Activated CD4-positive, CD25-positive, alpha-beta regulatory T cell treated with anti-CD3 and anti-CD28 coated beads, Interleukin-2, amount 50 U/mL, for 24 hours (primary cell): ENCODE measurements around the gene POLD3.

Experiments used
- ATAC-seq, 2 donors: fragments of 150-1000 bp; cut with Tn5 transposase; one replicate each; pipeline ENCODE4 v1.10.0; 2021; ENCODE audit warnings: mild to moderate bottlenecking in 1 of 2, moderate library complexity in 1 of 2

Gene POLD3, protein sequence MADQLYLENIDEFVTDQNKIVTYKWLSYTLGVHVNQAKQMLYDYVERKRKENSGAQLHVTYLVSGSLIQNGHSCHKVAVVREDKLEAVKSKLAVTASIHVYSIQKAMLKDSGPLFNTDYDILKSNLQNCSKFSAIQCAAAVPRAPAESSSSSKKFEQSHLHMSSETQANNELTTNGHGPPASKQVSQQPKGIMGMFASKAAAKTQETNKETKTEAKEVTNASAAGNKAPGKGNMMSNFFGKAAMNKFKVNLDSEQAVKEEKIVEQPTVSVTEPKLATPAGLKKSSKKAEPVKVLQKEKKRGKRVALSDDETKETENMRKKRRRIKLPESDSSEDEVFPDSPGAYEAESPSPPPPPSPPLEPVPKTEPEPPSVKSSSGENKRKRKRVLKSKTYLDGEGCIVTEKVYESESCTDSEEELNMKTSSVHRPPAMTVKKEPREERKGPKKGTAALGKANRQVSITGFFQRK

DNA sequence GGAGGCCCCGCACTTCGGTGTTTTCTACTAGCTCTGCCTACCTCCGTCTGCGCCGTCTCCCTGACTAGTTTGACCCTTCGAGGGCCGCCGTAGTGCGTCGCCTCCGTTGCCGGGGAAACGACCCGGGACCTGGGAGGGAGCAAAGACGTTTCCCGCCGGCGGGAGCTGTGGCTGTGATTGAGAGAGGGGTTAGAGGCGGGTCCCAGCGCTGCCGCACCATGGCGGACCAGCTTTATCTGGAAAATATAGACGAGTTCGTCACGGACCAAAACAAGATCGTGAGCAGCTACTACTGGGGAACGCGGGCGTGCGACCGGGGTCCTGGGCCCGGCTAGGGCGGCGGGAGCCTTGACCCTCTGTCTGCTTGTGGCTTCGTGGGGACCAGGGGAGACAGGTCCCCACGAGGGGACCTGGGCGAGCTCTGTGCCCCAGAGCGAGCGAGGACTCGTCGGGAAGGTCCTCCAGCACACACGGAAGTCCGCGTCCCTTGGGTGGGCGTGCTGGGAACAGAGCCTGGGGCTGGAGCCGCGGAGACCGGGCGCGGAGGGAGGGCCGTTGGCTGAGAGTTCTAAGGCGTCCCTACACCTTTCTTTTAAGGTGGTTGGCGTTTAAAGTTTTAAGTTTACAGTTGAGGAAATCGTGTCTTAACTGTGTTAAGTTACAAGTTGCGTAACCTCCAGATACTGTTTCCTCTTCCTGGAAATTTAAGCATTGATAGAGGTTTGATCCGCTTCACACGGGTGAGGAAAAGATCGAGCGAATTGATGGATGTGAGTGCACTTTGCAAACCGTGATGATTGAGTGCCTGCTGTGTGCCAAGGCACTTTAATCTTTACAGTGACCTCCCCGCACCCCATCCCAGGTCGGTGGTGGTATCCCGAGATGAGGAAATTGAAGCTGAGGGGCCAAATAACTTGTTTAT is at the start of gene POLD3:
TSS of gene POLD3 (plus strand) at position 142 of the 922 bp plus-strand sequence. CDS start at position 219, 77 bp downstream.
- peak; percentile 98 to 99 for ATAC-seq

DNA sequence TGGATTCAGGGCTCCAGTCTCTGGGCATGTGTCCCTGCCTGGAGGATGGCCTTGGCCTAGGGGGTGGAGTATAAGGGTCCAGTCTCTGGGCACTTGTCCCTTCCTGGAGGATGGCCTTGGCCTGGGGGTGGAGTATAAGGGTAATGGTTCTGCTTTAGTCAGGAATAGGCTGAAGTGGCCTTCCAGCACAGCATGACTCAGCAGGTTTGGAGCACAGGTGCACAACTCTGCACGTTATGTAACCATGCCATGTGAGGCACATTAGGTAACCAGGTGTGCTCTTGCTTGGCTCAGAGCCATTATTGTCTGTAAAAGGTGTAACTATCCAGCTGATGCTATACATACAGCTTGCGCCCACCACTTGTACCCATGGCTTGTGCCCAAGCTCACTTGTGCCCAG is 48.4 kb upstream of the POLD3 start:
- no peak for ATAC-seq

DNA sequence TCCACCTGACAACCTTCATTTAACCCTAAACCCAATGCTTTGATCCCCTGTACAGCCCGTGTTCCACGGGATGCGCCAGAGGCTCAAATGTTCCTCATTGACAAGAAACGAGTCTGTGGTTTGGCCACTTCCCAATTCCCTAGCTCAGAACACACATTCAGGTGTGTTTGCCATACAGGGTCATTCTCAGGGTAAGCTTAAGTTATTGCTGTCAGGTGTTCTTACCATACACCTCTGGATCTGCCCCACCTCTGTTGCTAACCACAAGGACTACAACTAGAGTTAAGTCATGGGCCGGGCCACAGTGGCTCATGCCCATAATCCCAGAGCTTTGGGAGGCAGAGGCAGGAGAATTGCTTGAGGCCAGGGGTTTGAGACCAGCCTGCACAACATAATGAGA is 45.6 kb upstream of the POLD3 start:
- no peak for ATAC-seq

DNA sequence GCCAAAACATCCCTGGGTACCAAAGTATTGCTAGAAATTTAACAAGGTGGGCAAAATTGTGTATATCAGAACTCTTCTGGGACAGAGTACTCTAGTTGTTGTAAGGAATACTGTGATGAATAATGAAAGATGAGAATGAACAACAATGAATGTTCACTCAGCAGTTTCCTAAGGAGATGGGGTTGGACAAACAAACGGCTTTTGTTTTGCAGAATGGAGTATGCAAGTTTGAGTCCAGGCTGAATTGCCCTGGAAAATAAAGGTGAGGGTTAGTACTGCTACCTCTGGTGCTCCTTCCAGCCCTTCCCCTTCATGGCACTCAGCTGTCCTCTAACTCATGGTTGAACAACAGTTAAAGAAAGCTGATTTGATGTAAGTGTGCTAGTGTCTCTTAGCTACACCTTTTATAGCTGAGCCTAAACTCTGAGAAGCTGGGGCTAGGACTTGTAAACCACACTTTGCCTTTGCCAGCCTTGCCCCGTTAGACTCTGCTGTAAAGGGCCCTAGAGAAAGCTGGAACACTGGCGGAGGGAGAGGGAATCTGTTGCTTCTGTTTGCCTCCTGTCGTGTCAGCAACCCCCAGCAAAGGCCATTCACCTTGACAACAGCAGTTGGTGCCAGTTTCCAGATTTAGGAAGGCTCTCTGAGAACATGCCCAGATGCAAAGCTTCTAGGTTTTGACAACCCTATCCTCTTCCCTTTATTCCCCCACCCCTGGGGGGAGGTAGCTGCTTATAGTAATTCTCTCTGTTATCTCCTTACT is 41.2 kb upstream of the POLD3 start:
- ATAC-seq, result no peak

DNA sequence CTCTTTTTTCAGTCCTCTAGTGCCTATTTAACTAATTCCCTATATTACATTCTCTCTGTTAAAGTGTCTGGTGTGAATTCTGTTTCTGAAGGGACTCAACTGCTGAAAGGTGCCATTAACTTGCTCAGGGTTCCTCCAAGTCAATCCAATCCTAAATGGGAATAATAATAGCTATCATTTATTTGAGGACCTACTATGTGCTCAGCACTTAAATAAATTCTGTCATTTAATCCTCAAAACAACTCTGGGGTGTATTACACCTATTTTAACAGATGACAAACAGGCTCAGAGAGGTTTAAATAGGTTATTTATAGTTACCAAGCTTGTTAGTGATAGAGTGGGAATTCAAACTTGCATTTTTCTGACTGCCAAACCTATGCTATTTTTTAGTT is 40.6 kb upstream of the POLD3 start:
- no peak for ATAC-seq

DNA sequence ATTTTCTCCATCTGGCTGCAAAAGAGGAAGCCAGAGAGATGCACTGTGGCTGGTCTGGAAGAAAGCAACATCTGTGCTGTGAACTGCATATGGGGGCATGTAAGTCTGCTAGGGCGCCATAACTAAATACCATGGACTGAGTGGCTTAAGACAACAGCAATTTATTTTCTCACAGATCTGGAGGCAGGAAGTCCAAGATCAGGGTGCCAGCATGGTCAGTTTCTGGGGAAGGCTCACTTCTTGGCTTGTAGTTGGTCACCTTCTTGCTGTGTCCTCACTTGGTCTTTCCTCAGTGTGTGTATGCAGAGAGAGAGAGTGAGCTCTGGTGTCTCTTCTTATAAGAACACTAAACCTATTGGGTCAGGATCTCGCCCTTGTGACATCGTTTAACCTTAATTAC is 34.9 kb upstream of the POLD3 start:
- ATAC-seq, result no peak

DNA sequence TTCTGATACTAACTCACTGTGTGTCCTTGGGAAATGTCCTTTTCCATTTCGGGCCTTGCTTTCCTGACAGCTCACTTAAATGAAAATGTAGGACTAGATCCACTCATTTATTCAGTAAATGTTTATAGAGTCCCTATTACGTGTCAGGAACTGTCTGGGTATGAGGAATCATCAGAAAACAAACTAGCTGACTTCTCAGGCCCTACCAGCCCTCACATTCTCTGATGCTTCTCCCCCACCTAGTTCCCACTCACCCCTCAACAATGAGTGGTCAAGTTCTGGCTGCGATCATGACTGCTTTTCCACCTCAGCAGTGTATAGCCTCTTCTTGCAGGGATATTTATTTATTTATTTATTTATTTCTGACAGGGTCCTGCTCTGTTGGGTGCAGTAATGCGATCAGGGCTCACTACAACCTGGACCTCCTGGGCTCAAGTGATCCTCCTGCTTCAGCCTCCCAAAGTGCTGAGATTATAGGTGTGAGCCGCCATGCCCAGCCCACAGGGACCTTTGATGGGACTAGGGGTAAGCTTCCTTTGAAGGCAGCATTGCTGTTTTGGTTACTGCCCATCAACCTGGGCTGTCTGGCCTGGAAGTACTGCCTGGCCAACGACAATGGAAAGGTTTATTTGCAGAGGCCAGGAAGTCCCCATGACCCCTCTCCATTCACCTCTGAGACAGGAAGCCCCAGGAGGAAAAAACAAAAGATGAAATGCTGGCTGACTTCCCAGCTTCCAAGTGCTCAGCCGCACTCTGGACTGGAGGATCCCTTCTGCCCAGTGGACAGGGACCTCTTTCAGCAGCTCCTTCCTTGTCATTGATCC is 33.1 kb upstream of the POLD3 start:
- ATAC-seq, result no peak

DNA sequence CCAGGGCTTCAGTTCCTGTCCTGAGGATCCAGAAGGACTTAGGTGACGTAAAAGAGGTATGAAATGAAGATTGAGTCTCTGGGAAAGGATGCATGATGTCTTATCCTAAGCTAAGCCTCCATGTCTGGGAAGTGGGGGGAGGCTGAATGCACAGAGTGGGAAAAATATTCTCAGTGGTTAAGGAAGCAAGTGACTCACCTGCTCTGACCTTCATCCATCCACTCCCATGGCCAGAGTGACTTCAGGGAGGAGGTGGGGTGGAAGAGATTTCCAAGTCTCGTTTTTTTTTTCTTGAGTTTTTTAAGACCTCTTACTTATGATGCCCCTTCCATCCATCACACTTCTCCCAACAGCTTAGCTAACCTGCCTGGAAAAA is 32.5 kb upstream of the POLD3 start:
- no peak for ATAC-seq

DNA sequence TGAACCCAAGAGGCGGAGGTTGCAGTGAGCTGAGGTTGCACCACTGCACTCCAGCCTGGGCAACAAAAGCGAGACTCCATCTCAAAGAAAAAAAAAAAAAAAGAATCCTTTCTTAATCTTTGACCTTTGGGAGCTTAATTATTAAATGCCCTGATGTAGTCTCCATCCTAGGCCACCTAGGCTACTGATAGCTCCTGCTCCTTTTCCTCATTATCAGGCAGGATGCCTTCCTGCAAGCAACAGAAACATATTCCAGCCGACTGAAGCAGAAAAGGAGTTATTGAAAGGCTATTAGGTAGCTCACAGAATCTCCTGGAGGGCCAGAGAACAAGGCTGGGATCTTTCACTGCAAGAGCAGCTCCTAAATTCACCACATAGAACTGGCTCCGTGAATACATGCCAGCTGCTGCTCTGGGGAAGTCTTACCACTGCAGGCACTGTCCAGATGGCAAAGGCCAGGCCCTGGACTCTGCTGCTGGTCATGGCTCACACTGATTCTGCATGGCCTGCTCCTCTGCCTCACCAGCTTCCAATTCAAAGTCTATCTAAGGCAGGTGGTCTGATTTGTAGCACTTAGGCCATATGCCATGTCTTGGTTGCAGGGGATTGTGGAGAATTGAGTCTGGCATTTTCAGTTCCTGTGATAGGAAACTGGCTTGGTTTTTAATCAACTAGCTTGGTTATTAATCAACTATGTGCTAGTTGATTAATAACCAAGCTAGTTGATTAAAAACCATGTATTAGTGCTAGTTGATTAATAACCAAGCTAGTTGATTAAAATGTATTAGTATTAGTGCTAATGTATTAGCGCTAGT is 26.0 kb upstream of the POLD3 start:
- no peak for ATAC-seq

DNA sequence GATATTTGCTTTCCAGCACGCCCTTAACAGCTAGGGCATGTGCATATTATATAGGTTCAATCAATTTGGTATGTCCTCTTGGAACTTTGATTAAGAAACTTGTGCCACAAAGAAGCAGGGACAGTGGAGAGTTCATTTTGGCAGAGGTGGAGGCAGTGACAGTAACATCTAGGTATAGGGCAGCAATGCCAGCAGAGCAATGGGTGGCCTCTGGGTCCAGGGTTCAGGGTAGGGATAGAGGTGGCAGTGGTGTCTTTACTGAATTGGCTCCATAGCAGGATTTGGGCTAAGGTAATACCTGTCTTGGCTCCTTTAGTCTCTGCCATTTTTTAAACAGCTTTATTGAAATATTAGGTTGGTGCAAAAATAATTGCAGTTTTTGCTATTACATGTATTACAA is 24.4 kb upstream of the POLD3 start:
- no peak for ATAC-seq

DNA sequence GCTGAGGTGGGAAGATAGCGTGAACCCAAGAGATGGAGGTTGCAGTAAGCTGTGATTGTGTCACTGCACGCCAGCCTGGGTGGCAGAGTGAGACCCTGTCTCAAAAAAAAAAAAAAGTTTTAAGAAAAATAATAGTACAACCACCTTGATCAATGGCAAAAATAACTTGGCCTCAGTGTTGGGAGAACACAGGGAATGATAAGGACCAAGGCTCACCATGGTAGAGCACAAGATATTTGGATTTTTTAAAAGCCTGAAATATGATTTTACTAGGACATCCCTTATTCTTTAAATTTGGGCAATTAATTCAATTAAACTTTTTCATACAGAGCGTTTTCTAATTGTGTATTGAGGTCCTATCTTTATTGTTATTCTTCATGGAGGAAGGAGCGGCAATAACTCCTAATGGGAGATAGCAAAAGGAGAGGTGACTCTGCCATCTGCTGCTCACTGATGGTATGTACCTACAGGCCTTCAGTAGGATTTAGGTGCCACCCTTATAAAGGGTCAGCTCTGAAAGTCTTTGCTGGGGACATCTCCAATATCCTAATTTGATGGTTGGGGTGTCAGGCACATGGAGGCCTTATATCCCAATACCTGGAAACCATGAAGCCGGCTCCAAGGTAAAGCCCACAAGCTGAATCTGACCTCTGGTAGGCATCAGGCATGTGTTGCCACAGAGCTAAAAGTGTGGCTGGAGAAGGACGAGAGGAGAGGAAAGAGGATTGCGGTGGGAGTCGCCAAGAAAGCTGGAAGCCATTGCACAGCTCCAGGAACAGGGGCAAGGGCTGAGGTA is 21.9 kb upstream of the POLD3 start:
- ATAC-seq, result no peak

DNA sequence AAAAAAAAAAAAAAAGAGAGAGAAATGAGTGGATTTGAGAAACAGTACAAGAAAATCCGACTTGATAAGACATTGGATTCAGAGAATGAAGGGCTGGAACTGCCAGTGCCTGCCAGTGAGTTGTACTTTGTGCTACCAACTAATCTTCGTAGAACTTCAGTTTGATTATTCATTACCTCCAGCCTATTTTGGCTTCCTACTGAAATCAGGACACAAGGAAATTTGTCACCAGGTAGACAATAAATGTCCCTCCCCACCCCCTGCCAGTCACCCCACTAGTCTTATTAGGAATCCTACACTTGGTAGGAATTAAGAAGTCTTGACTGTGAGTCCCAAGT is 21.4 kb upstream of the POLD3 start:
- ATAC-seq, result no peak

DNA sequence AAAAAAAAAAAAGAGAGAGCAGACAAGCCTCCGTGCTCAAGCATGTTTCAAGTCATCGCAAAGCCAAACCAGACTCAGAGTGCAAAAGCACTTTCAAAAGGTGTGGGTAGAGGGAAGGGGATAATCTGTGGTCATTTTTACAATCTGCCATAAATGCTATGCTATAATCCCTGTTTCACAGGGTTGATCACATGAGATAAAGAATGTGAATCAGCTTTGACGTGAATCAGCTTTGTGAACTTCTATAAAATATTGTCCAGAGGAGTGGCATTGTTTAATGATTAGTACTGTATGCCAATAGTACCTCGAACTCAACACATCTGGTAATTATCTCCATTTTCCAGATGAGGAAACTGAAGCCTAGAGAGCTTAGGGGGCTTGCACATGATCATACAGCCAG is 20.0 kb upstream of the POLD3 start:
- no peak for ATAC-seq

DNA sequence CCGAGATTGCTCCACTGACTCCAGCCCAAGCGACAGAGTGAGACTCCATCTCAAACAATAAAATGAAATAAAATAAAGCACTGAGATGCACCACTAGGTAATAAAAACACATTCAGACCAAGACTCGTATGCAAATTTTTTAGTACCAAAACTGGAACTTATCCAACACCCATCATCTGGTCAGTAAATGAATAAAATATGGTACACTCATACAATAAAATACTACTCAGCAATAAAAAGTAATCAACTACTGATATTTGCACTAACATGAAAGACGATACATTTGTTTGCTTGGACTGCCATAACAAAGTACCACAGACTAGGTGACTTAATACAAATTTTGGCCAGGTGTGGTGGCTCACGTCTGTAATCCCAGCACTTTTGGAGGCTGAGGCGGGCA is 17.8 kb upstream of the POLD3 start:
- ATAC-seq, result no peak

DNA sequence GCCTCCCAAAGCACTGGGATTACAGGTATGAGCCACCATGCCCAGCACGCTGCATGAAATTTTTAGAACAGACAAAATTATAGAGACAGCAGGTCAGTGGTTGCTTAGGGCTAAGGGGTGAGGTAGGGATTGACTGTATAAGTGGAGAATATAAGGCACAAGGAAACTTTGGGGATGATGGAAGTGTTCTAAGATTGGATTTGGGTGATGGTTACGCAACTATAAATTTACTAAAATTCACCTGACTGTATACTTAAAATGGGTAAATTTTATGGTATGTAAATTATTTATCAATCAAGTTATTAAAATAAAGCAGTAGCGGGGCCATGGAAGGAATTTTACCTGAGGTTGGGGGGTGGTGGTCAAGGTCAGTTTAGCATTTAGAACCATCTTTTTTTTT is 16.4 kb upstream of the POLD3 start:
- ATAC-seq, result no peak

DNA sequence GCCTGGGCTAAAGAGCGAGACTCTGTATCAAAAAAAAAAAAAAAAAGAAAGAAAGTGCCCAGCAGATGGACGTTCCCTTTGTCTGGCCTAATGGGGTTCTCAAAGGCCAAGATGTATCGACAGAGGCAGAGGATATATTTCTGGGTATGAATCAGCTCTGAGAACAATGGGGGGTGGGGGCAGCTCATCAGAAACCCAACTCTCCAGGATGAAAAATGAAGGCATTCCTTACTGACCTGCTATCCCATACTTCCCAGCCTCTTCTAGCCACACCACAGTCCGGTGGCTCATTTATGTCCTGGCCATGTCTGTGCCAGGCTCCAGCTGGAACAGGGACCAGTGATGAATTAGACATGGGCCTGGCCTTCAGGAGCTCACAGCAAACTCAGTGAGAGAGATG is 15.2 kb upstream of the POLD3 start:
- no peak for ATAC-seq

DNA sequence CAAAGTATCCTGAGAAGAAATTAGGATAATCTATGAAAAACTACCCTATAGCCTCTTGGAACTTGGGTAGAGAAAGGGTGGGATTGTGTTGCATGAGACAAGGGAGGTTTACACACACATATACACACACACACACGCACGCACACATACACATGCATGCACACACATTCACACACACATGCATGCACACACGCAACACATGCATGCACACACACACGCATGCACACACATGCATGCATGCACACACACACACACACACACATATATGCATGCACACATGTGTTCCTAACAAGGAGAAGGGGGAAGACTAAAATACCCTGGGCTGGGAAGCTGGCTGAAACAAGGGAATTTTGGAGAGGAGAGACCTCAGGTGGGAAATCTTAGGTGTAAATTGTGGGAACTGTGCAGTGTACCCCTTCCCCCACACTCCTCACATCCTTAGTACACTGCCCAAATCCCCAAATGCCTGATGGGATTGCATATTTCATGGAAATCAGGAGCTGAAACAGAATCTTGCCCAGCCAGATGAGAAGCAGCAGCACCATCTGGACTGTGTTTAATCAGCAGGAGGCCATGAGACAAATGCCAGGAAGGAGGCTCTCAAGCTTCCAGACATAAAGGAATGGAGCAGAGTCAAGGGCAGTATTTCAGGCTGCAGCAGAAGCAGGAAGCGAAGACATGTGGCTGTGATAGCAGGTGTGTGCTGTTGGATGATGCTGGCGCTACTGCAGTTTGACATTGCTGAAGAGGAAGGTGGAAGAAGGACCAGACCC is 14.6 kb upstream of the POLD3 start:
- no peak for ATAC-seq

DNA sequence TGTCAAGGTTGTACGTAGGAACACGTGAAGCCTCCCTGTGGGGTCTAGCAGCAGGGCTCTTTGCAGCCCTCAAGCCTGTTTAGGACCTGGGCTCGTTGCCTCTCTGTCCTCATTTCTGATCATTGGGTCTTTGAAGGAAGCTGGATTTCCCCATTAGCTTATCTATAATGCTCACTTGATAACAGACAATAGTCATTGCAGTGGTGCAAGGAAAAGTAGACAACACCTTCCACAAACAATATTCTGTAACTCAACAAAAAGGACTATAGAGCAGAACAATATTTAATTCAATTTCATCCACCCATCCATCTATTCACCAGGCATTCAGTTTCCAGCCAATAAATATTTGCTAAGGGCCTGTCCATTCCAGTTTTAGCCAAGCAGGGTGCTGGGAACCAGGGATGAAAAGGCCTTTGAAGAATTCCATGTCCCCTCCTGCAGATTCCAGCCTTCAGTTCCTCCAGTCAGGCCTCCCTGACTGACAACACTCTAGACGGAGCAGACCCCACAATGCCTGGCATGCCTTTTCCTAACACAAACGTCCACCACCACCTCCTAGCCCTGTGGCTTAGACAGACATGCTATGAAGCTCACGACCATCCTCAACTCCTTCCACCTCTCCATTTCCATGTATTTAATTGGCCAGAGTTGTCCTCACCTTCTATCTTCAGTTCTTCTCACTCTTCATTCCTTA is 12.7 kb upstream of the POLD3 start:
- ATAC-seq, result no peak

DNA sequence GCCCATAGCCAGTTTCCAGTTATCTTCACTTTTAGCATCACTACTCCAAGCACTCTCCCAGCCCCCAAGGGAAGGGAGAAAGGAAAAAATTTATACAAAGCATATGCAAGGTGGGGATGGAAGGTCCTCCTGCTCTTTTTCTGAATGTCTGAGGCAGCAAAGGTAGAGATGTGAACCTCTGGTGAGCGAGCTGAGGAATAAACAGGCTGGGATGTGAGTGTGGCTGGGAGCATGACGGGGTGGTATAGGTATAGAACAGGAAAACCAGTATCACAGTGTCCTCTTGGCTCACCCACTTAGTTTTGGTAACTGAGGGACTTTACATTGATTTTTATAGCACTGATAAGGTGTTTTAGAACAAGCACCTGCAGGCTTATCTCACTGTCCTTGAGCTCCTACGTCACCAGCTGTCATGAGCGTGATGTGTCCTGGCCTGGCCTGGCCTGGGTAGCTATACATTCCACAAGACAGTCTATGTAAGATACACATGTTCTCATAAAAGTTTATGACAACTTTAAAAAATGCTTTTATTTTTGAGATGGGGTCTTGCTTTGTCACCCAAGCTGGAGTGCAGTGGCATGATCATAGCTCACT is 10.3 kb upstream of the POLD3 start:
- no peak for ATAC-seq
